HG03565 (cell line): Measurements from ENCODE around the gene SRRM5.
"Not testable (repeated sequence)": the region's sequence is repeated elsewhere in the genome, so short reads cannot be mapped to it uniquely, and the experiment has no call there.

Experiments used
- ATAC-seq: cut with Tn5 transposase; IDR thresholded peaks from one replicate; pipeline ENCODE4 v1.9.1; 2021; ENCODE audit warnings: mild to moderate bottlenecking, moderate library complexity; ENCODE audit not compliant: unreplicated experiment

Gene SRRM5

GRCh38 chr19:43611788-43612187 is at the start of gene SRRM5:
Gene SRRM5 (plus strand): TSS chr19:43612088. CDS start chr19:43612122, 34 bp downstream.
- no peak for ATAC-seq

- ATAC-seq, result no peak
These were observed 49.6 kb upstream of the SRRM5 start for GRCh38 chr19:43562226-43562697.

GRCh38 chr19:43562698-43563241 is 49.1 kb upstream of the SRRM5 start:
- ATAC-seq, result peak; percentile 65

- ATAC-seq, result no peak
These were observed 48.0 kb upstream of the SRRM5 start for GRCh38 chr19:43563816-43564457.

- ATAC-seq, result no peak
These were observed 47.1 kb upstream of the SRRM5 start for GRCh38 chr19:43564800-43565199.

GRCh38 chr19:43569657-43570056 is 42.2 kb upstream of the SRRM5 start:
- no peak for ATAC-seq

GRCh38 chr19:43570174-43570791 is 41.6 kb upstream of the SRRM5 start:
- ATAC-seq, result no peak

GRCh38 chr19:43572171-43572588 is 39.7 kb upstream of the SRRM5 start:
- ATAC-seq, result no peak

GRCh38 chr19:43574424-43575155 is 37.3 kb upstream of the SRRM5 start:
- ATAC-seq, result no peak

- peak; percentile 95 for ATAC-seq
These were observed 36.5 kb upstream of the SRRM5 start, which contains the start of the genes PINLYP and XRCC1 for GRCh38 chr19:43575156-43575950. Gene PINLYP (plus strand): TSS chr19:43575801. CDS start chr19:43577192, 1,391 bp downstream. Gene XRCC1 (minus strand): TSS chr19:43575527. CDS start chr19:43575458, 69 bp downstream.

GRCh38 chr19:43575955-43576878 is 35.7 kb upstream of the SRRM5 start:
- ATAC-seq, result no peak

GRCh38 chr19:43578787-43579186 is 33.1 kb upstream of the SRRM5 start:
- no peak for ATAC-seq

- ATAC-seq, result no peak
These were observed 30.4 kb upstream of the SRRM5 start for GRCh38 chr19:43581467-43581866.

GRCh38 chr19:43582495-43582894 is 29.4 kb upstream of the SRRM5 start:
- no peak for ATAC-seq

- no peak for ATAC-seq
These were observed 27.4 kb upstream of the SRRM5 start for GRCh38 chr19:43584484-43584883.

- no peak for ATAC-seq
These were observed 25.5 kb upstream of the SRRM5 start for GRCh38 chr19:43586346-43586745.

- ATAC-seq, result not testable (repeated sequence)
These were observed 24.9 kb upstream of the SRRM5 start for GRCh38 chr19:43587029-43587428.

GRCh38 chr19:43589277-43589676 is 22.6 kb upstream of the SRRM5 start:
- no peak for ATAC-seq

- ATAC-seq, result no peak
These were observed 22.2 kb upstream of the SRRM5 start for GRCh38 chr19:43589678-43590077.
